ENCODE measurements around the gene SRP54.
"Not testable (repeated sequence)": the region's sequence is repeated elsewhere in the genome, so short reads cannot be mapped to it uniquely, and the experiment has no call there.

Gene SRP54

DNA sequence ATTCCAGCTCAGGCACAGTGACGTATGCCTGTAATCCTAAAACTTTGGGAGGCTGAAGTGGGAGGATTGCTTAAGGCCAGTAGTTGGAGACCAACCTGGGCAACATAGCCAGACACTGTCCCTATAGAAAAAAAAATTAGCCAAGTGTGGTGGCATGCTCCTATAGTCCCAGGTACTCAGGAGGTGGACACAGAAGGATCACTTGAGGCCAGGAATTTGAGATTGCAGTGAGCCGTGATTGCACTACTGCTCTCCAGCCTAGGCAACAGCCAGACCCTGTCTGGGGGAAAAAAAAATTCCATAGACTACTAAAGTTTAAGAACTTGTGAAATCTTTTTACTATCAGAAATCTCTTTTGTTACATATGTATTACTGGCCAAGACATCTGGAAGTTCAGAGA lies 69.8 kb downstream of the SRP54 start:
- Histone ChIP-seq H2BK12ac (ENCODE audit: low read length in 2 of 2) (no peak overlapping the region), H3K18ac (ENCODE audit: low read depth in 1 of 2, low read length in 2 of 2) (no peak overlapping the region), H2BK5ac (ENCODE audit: low read depth, low read length, poor library complexity, severe bottlenecking) (no peak overlapping the region), H3K14ac (ENCODE audit: low read length in 2 of 2) (no peak overlapping the region), H3K4me3 (ENCODE audit: insufficient read depth in 1 of 2, low read depth in 1 of 2, low read length in 2 of 2) (no peak overlapping the region), H4K8ac (ENCODE audit: low read length) (no peak overlapping the region), H3K9ac (ENCODE audit: low read length) (no peak overlapping the region), H2AK5ac (ENCODE audit: low read length, severe bottlenecking) (no peak overlapping the region), H3K4me1 (ENCODE audit: control insufficient read depth, insufficient read depth, low read depth, low read length) (peaks cover 5% of the 10 kb centered on the region), H3K4me2 (ENCODE audit: low read length, poor library complexity, severe bottlenecking) (no peak overlapping the region), H3K27ac (ENCODE audit: low read length, poor library complexity, severe bottlenecking) (no peak overlapping the region), H2AFZ (ENCODE audit: low read depth, low read length) (no peak overlapping the region), H4K91ac (ENCODE audit: low read length) (no peak overlapping the region), H2BK15ac (ENCODE audit: low read depth, poor library complexity, severe bottlenecking) (no peak overlapping the region), H3K4ac (ENCODE audit: low read depth in 1 of 2, low read length in 2 of 2) (no peak overlapping the region), H3K23ac (ENCODE audit: low read length in 2 of 2) (no peak overlapping the region), H3K27me3 (ENCODE audit: control insufficient read depth in 1 of 2, insufficient read depth in 1 of 2, low read length in 2 of 2) (no peaks in the 10 kb centered on the region), H2BK120ac (ENCODE audit: low read depth, low read length) (no peak overlapping the region), H3K79me1 (replicated peaks; ENCODE audit: low read length, poor library complexity, severe bottlenecking) (peaks cover 10% of the 10 kb centered on the region), H3K9me3 (ENCODE audit: control insufficient read depth, low read length) (no peaks in the 10 kb centered on the region), H3K36me3 (ENCODE audit: control insufficient read depth in 1 of 2, insufficient read depth in 2 of 2, low read depth in 1 of 2, low read length in 2 of 2) (peaks cover 15 to 55% of the 10 kb centered on the region in 2 experiments)
- 100% methylated on average over 1 of the region's 2 CpGs for WGBS
- no peak for DNase-seq

DNA sequence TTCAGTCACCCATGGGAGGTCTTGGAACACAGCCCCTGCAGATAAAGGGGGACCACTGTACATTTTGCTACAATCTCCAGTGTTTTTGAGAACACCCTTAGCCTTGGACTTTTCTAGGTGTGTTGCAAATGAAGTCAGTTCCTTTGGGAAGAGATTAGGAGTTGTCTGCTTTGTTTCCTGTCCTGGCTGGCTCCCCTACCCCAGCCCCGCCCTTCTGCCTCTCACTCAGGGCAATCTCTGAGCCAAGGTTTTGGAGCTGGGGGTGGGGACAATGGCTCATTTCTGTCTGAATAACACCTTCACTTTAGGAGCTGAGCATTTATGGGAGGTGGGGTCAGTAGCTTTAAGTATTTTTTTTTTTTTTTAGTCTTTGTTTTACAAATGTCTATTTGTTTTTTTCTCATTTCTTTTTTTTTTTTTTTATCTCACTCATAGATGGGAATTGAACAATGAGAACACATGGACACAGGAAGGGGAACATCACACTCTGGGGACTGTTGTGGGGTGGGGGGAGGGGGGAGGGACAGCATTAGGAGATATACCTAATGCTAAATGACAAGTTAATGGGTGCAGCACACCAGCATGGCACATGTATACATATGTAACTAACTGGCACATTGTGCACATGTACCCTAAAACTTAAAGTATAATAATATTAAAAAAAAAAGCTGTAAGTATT lies 78.5 kb downstream of the SRP54 start:
- not testable (repeated sequence) for H2AK5ac ChIP-seq (ENCODE audit: low read length, severe bottlenecking); H3K4me2 ChIP-seq (ENCODE audit: low read length, poor library complexity, severe bottlenecking); H3K23ac ChIP-seq (ENCODE audit: low read length in 2 of 2); DNase-seq; H3K9me3 ChIP-seq (ENCODE audit: control insufficient read depth, low read length); H2BK12ac ChIP-seq (ENCODE audit: low read length in 2 of 2); H3K4me3 ChIP-seq (ENCODE audit: insufficient read depth in 1 of 2, low read depth in 1 of 2, low read length in 2 of 2); H2BK5ac ChIP-seq (ENCODE audit: low read depth, low read length, poor library complexity, severe bottlenecking); H3K9ac ChIP-seq (ENCODE audit: low read length); H3K14ac ChIP-seq (ENCODE audit: low read length in 2 of 2); H4K91ac ChIP-seq (ENCODE audit: low read length); H3K4me1 ChIP-seq (ENCODE audit: control insufficient read depth, insufficient read depth, low read depth, low read length); H3K4ac ChIP-seq (ENCODE audit: low read depth in 1 of 2, low read length in 2 of 2); H3K27me3 ChIP-seq (ENCODE audit: control insufficient read depth in 1 of 2, insufficient read depth in 1 of 2, low read length in 2 of 2); H2AFZ ChIP-seq (ENCODE audit: low read depth, low read length); H4K8ac ChIP-seq (ENCODE audit: low read length); H3K18ac ChIP-seq (ENCODE audit: low read depth in 1 of 2, low read length in 2 of 2); H2BK15ac ChIP-seq (ENCODE audit: low read depth, poor library complexity, severe bottlenecking); H2BK120ac ChIP-seq (ENCODE audit: low read depth, low read length); H3K27ac ChIP-seq (ENCODE audit: low read length, poor library complexity, severe bottlenecking)
- Histone ChIP-seq H3K79me1 (replicated peaks; ENCODE audit: low read length, poor library complexity, severe bottlenecking) (peaks cover 14% of the 10 kb centered on the region), H3K36me3 (ENCODE audit: control insufficient read depth in 1 of 2, insufficient read depth in 2 of 2, low read depth in 1 of 2, low read length in 2 of 2) (peaks cover 22 to 46% of the 10 kb centered on the region in 2 experiments)
- WGBS: 100% methylated on average over 1 of the region's 1 CpG

DNA sequence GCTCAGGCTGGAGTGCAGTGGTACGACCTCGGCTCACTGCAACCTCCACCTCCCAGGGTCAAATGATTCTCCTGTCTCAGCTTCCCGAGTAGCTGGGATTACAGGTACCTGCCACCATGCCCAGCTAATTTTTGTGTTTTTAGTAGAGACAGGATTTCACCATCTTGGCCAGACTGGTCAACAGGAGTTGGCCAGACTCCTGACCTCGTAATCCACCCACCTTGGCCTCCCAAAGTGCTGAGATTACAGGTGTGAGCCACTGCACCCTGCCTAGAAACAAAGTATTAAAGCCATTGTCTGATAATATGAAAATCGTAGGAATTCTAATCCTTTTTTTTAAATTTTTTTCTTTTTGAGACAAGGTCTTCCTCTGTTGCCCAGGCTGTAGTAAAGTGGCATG lies 82.9 kb downstream of the SRP54 start:
- not testable (repeated sequence) for H2BK15ac ChIP-seq (ENCODE audit: low read depth, poor library complexity, severe bottlenecking); H3K27ac ChIP-seq (ENCODE audit: low read length, poor library complexity, severe bottlenecking); H4K8ac ChIP-seq (ENCODE audit: low read length); H3K4ac ChIP-seq (ENCODE audit: low read depth in 1 of 2, low read length in 2 of 2); H3K4me2 ChIP-seq (ENCODE audit: low read length, poor library complexity, severe bottlenecking); H2AK5ac ChIP-seq (ENCODE audit: low read length, severe bottlenecking); H3K4me1 ChIP-seq (ENCODE audit: control insufficient read depth, insufficient read depth, low read depth, low read length); H4K91ac ChIP-seq (ENCODE audit: low read length); H3K23ac ChIP-seq (ENCODE audit: low read length in 2 of 2); DNase-seq; H2BK12ac ChIP-seq (ENCODE audit: low read length in 2 of 2); H2BK5ac ChIP-seq (ENCODE audit: low read depth, low read length, poor library complexity, severe bottlenecking); H3K18ac ChIP-seq (ENCODE audit: low read depth in 1 of 2, low read length in 2 of 2); H3K4me3 ChIP-seq (ENCODE audit: insufficient read depth in 1 of 2, low read depth in 1 of 2, low read length in 2 of 2); H2BK120ac ChIP-seq (ENCODE audit: low read depth, low read length); H3K14ac ChIP-seq (ENCODE audit: low read length in 2 of 2); H2AFZ ChIP-seq (ENCODE audit: low read depth, low read length); H3K9me3 ChIP-seq (ENCODE audit: control insufficient read depth, low read length); H3K9ac ChIP-seq (ENCODE audit: low read length); H3K27me3 ChIP-seq (ENCODE audit: control insufficient read depth in 1 of 2, insufficient read depth in 1 of 2, low read length in 2 of 2)
- 92% methylated on average over 5 of the region's 5 CpGs for WGBS
- peaks cover 14 to 38% of the 10 kb centered on the region in 2 experiments for H3K36me3 ChIP-seq (ENCODE audit: control insufficient read depth in 1 of 2, insufficient read depth in 2 of 2, low read depth in 1 of 2, low read length in 2 of 2)
- peaks cover 25% of the 10 kb centered on the region for H3K79me1 ChIP-seq (replicated peaks; ENCODE audit: low read length, poor library complexity, severe bottlenecking)

DNA sequence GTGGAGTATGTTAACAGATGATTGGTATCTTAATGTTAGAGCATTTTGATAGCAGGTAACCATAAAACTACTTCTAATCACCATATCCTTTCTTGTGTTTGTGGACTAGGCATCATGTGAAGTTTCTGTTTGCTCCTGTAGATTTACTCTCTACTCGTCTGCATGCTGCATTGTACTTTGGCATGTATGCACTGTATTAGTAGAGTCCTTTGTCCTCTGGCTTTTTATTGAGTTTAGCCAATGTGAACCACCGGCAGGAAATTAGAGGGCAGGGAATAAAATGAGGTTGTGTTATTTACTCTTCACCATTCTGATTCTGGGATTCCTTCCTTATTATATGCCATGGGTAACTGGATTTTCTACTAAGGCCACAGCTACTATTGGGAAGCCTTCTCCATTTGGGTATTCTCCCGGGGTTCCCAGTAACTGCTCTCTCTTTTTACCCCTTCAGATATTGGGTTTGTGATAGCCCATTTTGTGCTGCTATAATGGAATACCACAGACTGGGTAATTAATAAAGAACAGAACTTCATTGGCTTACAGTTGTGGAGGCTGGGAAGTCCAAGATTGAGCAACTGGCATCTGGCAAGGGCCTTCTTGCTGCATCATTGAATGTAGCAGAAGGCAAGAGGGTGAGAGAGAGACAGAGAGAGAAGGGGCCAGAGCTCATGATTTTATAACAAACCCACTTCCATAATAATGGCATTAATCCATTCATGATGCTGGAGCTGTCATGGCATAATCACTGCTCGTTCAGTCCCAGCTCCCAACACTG lies 85.6 kb downstream of the SRP54 start:
- Histone ChIP-seq H2AK5ac (ENCODE audit: low read length, severe bottlenecking) (no peak overlapping the region), H3K36me3 (ENCODE audit: control insufficient read depth in 1 of 2, insufficient read depth in 2 of 2, low read depth in 1 of 2, low read length in 2 of 2) (peaks cover 15 to 41% of the 10 kb centered on the region in 2 experiments), H4K8ac (ENCODE audit: low read length) (no peak overlapping the region), H3K4me2 (ENCODE audit: low read length, poor library complexity, severe bottlenecking) (no peak overlapping the region), H3K27me3 (ENCODE audit: control insufficient read depth in 1 of 2, insufficient read depth in 1 of 2, low read length in 2 of 2) (no peaks in the 10 kb centered on the region), H3K18ac (ENCODE audit: low read depth in 1 of 2, low read length in 2 of 2) (no peak overlapping the region), H3K4me3 (ENCODE audit: insufficient read depth in 1 of 2, low read depth in 1 of 2, low read length in 2 of 2) (no peak overlapping the region), H3K23ac (ENCODE audit: low read length in 2 of 2) (no peak overlapping the region), H3K4me1 (ENCODE audit: control insufficient read depth, insufficient read depth, low read depth, low read length) (no peaks in the 10 kb centered on the region), H4K91ac (ENCODE audit: low read length) (no peak overlapping the region), H2BK15ac (ENCODE audit: low read depth, poor library complexity, severe bottlenecking) (no peak overlapping the region), H3K4ac (ENCODE audit: low read depth in 1 of 2, low read length in 2 of 2) (no peak overlapping the region), H3K14ac (ENCODE audit: low read length in 2 of 2) (no peak overlapping the region), H3K27ac (ENCODE audit: low read length, poor library complexity, severe bottlenecking) (no peak overlapping the region), H2AFZ (ENCODE audit: low read depth, low read length) (no peak overlapping the region), H3K9ac (ENCODE audit: low read length) (no peak overlapping the region), H3K79me1 (replicated peaks; ENCODE audit: low read length, poor library complexity, severe bottlenecking) (peaks cover 27% of the 10 kb centered on the region), H2BK12ac (ENCODE audit: low read length in 2 of 2) (no peak overlapping the region), H3K9me3 (ENCODE audit: control insufficient read depth, low read length) (no peaks in the 10 kb centered on the region), H2BK5ac (ENCODE audit: low read depth, low read length, poor library complexity, severe bottlenecking) (no peak overlapping the region), H2BK120ac (ENCODE audit: low read depth, low read length) (no peak overlapping the region)
- DNase-seq: peak; percentile 50
- WGBS: 96% methylated on average over 2 of the region's 4 CpGs

Data from mesenchymal stem cell (in vitro differentiated cells and primary cell).